Glutamatergic neuron (in vitro differentiated cells): ENCODE data around the gene SNX4. TPM values are rescaled to one million over a fixed set of nuclear protein-coding genes. Genes with fewer than 3 reads are reported as not detected.

Source experiments
- DNase-seq: peaks from one replicate; pipeline ENCODE4 v3.0.0; 2022
- H3K27ac Mint-ChIP-seq: one replicate; pipeline ENCODE4 v1.8.0; 2020; ENCODE audit warnings: mild to moderate bottlenecking, mixed read lengths, inconsistent platforms; ENCODE audit not compliant: unreplicated experiment
- H3K27me3 Mint-ChIP-seq: one replicate; pipeline ENCODE4 v1.8.0; 2020; ENCODE audit warnings: mild to moderate bottlenecking, moderate library complexity, mixed read lengths, inconsistent platforms; ENCODE audit not compliant: unreplicated experiment
- H3K36me3 Mint-ChIP-seq: one replicate; pipeline ENCODE4 v1.8.0; 2020; ENCODE audit warnings: mild to moderate bottlenecking, mixed read lengths, inconsistent platforms; ENCODE audit not compliant: unreplicated experiment
- H3K4me1 Mint-ChIP-seq: one replicate; pipeline ENCODE4 v1.8.0; 2020; ENCODE audit warnings: mild to moderate bottlenecking, low read depth, mixed read lengths, inconsistent platforms; ENCODE audit not compliant: unreplicated experiment
- H3K4me3 Mint-ChIP-seq: one replicate; pipeline ENCODE4 v1.8.0; 2020; ENCODE audit warnings: mild to moderate bottlenecking, mixed read lengths, inconsistent platforms; ENCODE audit not compliant: unreplicated experiment
- H3K9me3 Mint-ChIP-seq: one replicate; pipeline ENCODE4 v1.8.0; 2020; ENCODE audit warnings: mild to moderate bottlenecking, moderate library complexity, mixed read lengths, inconsistent platforms; ENCODE audit not compliant: unreplicated experiment
- total RNA-seq: library from RNA; stranded (reverse); fragmentation: NEBNext Ultra II Directional; extraction: Animal tissue kit (Norgen Biotek cat#: 25700); gene quantifications from one replicate; pipeline ENCODE4 v1.2.1, GENCODE V29; 2021; ENCODE audit not compliant: unreplicated experiment
- TF ChIP-seq, protein P1 (sequence below): fragments of 200-600 bp; sonication (generic); IDR thresholded peaks from one replicate; pipeline ENCODE4 v1.5.0; 2021; ENCODE audit not compliant: partially characterized antibody, unreplicated experiment

Gene SNX4
- total RNA-seq, 1 donor from 2014 or later: 53.2 TPM

DNA sequence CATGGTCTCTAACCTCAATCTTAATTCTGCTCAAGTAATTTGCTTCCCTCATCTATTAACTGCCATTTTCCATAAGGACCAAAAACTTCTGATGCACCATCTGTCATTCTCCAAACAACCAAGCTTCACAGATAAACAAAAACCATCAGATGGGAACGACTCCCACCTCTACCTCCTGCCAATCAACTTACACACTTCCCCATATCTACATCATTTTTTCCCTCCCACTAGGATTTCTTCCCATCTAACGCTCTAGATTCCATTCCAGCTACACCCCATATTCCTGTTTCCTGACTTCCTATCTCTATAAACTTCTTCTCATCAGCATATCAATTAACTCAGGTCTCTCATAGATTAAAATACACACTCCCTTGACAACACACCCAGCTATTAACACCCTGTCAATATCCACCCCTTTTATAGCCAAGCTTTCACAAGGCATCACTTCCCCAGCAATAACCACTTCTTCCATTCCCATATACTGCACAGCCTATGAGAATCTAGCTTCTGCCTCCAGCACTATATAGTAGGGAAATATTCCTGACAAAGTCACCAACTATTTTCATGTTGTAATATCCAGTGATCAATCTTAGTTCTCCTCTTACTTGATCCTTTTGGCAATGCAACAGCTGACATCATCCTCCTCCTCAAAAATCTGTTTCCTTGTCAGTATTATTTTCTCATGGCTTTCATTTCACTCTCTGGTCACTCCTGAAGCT, 39.2 kb downstream of the SNX4 start:
- H3K36me3 Mint-ChIP-seq: no peaks in the 10 kb centered on the region
- H3K4me3 Mint-ChIP-seq: no peak overlapping the region
- no peaks in the 10 kb centered on the region for H3K9me3 Mint-ChIP-seq
- H3K4me1 Mint-ChIP-seq: no peaks in the 10 kb centered on the region
- TF ChIP-seq, protein P1, sequence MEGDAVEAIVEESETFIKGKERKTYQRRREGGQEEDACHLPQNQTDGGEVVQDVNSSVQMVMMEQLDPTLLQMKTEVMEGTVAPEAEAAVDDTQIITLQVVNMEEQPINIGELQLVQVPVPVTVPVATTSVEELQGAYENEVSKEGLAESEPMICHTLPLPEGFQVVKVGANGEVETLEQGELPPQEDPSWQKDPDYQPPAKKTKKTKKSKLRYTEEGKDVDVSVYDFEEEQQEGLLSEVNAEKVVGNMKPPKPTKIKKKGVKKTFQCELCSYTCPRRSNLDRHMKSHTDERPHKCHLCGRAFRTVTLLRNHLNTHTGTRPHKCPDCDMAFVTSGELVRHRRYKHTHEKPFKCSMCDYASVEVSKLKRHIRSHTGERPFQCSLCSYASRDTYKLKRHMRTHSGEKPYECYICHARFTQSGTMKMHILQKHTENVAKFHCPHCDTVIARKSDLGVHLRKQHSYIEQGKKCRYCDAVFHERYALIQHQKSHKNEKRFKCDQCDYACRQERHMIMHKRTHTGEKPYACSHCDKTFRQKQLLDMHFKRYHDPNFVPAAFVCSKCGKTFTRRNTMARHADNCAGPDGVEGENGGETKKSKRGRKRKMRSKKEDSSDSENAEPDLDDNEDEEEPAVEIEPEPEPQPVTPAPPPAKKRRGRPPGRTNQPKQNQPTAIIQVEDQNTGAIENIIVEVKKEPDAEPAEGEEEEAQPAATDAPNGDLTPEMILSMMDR: no peak
- DNase-seq: no peak
- no peak overlapping the region for H3K27ac Mint-ChIP-seq
- H3K27me3 Mint-ChIP-seq: peaks cover 1% of the 10 kb centered on the region

DNA sequence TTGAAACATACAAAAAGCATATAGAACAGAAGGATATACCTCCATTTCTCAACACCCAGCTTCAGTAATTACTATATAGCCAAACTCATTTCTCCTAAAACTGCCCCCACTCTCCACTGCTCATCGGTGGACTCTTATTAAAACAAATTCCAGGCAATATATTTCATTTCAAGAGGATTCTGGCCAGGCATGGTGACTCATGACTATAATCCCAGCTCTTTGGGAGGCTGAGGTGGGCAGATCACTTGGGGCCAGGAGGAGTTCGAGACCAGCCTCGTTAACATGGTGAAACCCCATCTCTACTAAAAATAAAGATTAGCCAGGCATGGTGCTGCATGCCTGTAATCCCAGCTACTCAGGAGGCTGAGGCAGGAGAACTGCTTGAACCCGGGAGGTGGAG, 40.9 kb downstream of the SNX4 start:
- TF ChIP-seq, protein P1: no peak
- Mint-ChIP-seq H3K27ac (no peak overlapping the region), H3K36me3 (no peaks in the 10 kb centered on the region), H3K4me3 (no peak overlapping the region), H3K9me3 (no peaks in the 10 kb centered on the region), H3K4me1 (no peaks in the 10 kb centered on the region), H3K27me3 (no peaks in the 10 kb centered on the region)
- no peak for DNase-seq

DNA sequence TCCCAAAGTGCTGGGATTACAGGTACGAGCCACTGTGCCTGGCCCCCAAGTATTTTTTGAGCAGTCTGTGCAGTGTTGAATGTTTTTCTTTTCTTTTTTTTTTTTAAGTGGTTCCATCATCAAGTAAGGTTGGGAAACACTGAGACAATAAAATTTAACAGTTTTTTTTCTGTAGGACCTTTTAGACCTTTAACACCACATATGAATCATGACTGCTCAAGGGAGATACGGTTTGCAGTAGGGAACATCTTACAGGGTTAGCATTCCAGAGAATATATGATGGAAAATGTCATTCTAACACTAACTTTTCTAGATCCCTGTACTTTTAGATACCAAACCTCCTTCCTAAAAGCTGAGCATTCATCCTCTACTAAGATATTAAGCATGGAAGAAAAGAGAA, 41.7 kb downstream of the SNX4 start:
- TF ChIP-seq, protein P1: no peak
- no peak overlapping the region for H3K4me3 Mint-ChIP-seq
- no peaks in the 10 kb centered on the region for H3K36me3 Mint-ChIP-seq
- no peaks in the 10 kb centered on the region for H3K27me3 Mint-ChIP-seq
- H3K4me1 Mint-ChIP-seq: no peaks in the 10 kb centered on the region
- DNase-seq: no peak
- no peak overlapping the region for H3K27ac Mint-ChIP-seq
- no peaks in the 10 kb centered on the region for H3K9me3 Mint-ChIP-seq

DNA sequence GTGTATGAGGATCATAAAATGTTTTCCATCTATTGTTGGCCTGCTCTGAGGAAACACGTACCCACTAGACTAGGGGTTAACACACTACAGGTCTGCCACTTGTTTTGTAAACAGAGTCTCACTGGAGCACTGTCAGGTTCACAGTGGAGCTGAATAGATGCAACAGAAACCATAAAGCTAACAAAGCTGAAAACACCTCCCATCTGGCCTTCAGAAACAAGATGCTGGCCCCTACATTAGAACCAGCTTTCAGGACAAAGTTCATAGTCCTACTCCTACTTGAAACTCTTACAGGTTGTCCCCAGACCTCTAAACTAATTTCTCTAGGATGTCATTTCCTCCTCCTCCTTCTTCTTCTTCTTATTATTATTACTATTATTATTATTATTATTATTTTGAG, 42.3 kb downstream of the SNX4 start:
- Mint-ChIP-seq H3K9me3 (no peaks in the 10 kb centered on the region), H3K27ac (no peak overlapping the region), H3K27me3 (no peaks in the 10 kb centered on the region), H3K4me3 (no peak overlapping the region), H3K36me3 (no peaks in the 10 kb centered on the region), H3K4me1 (no peaks in the 10 kb centered on the region)
- no peak for DNase-seq
- TF ChIP-seq, protein P1: no peak

DNA sequence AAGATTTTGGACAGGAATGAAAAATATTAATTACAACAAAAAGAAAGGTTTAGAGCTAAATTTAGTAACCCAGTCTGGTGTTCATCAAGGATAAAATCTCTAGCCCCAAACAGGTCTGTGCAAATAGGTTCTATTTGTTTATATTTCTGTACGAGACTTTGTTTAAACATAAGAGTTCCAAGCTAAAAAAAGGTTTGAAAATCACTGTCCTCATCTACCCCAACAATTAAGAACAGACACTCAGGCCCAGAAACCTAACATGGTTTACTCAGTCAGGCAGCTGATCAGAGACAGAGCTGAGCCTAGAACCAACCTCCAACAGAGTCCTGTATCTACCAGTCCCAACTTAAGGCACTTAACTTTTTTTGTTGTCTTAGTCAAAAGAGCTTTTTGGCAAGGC, 49.3 kb downstream of the SNX4 start:
- TF ChIP-seq, protein P1: no peak
- Mint-ChIP-seq H3K36me3 (peaks cover 5% of the 10 kb centered on the region), H3K9me3 (no peaks in the 10 kb centered on the region), H3K4me1 (no peaks in the 10 kb centered on the region), H3K4me3 (no peak overlapping the region), H3K27ac (no peak overlapping the region), H3K27me3 (no peaks in the 10 kb centered on the region)
- DNase-seq: no peak
